ENCODE results near the gene RNU1-2. TPM values are rescaled to one million over a fixed set of nuclear protein-coding genes. Genes with fewer than 3 reads are reported as not detected.

The RNU1-2 gene
- total RNA-seq, 4 donors from 2014 or later: under 0.01 TPM; not detected in 2

Small RNAs within 50 kb of the gene (small RNA-seq; reads per million reads assigned to genes)
- gene MIR3675 (0 reads per million in 3 donors), gene RNU1-2 (0 reads per million in 3 donors), gene RNU1-5P (0 reads per million in 3 donors)

Other genes with a start within 250 kb of the RNU1-2 start
- under 1 TPM in 2 of 4 donors, not detected in 2; under 0.01 TPM for gene RNU1-3, start 229.0 kb upstream of the RNU1-2 start, total RNA-seq
- gene RNU1-4, start 155.5 kb upstream of the RNU1-2 start, total RNA-seq: under 1 TPM in 2 of 4 donors, not detected in 2; under 0.01 TPM
- 10 to 100 TPM; 17.6 to 36.3 (median 23.0) TPM for gene CROCC, start 26.0 kb downstream of the RNU1-2 start, total RNA-seq
- gene MFAP2, start 84.6 kb downstream of the RNU1-2 start, total RNA-seq: 10 to 100 TPM in 2 of 4 donors, 1 to 10 TPM in 2; 5.4 to 21.7 (median 10.2) TPM
- gene ATP13A2, start 115.9 kb downstream of the RNU1-2 start, total RNA-seq: 10 to 100 TPM; 16.1 to 30.8 (median 23.2) TPM
- 100 to 1,000 TPM in 3 of 4 donors, 10 to 100 TPM in 1; 95.4 to 129 (median 120) TPM for gene SDHB, start 158.1 kb downstream of the RNU1-2 start, total RNA-seq
- 1 to 10 TPM in 1 of 4 donors, under 1 TPM in 3; 0.39 to 2.0 (median 0.65) TPM for gene PADI2, start 223.5 kb downstream of the RNU1-2 start, total RNA-seq

Data from esophagus muscularis mucosa (tissue), 4 donors.